ENCODE measurements around the gene TMEM187. TPM values are rescaled to one million over a fixed set of nuclear protein-coding genes. Genes with fewer than 3 reads are reported as not detected.

The TMEM187 gene
- total and polyA plus RNA-seq, 10 of the 15 experiments (the other 5 are each of a cell fraction or from before 2014, with no cell fraction given) = 0.45 to 8.5 (median 4.1) TPM

- RAD21 ChIA-PET (ENCODE audit: unreplicated experiment) = interaction anchor here (1.0 to 2.5 kb wide), 4 partner anchors 34 to 47 kb away, joined by 3 to 8 read pairs (median 5); no protein-coding TSS in a partner anchor
- no peak for FAIRE-seq
- CTCF ChIA-PET = interaction anchor here (0.6 to 5.6 kb wide), 13 partner anchors 10 to 742 kb away, joined by 3 to 35 read pairs (median 5); partner anchors contain the start of gene HCFC1
- ATAC-seq = no peak
- Histone ChIP-seq H3K79me2 (ENCODE audit: control insufficient read depth, insufficient read depth, low read length) (peaks cover 32% of the 10 kb centered on the region), H3K4me3 (no peak overlapping the region), H3K4me1 (ENCODE audit: control insufficient read depth, insufficient read depth, low read length) (peaks cover 6% of the 10 kb centered on the region), H3K9me3 (replicated peaks; ENCODE audit: control insufficient read depth, insufficient read depth, low read length) (no peaks in the 10 kb centered on the region), H3K4me2 (ENCODE audit: control insufficient read depth, insufficient read depth) (no peak overlapping the region), H3K9ac (ENCODE audit: control insufficient read depth, insufficient read depth, low read length) (no peak overlapping the region), H2AFZ (ENCODE audit: control insufficient read depth, low read depth, low read length) (no peak overlapping the region), H3K27ac (ENCODE audit: control insufficient read depth, insufficient read depth) (no peak overlapping the region), H3K36me3 (ENCODE audit: control insufficient read depth in 2 of 2, insufficient read depth in 2 of 2, low read length in 1 of 2) (peaks cover 0 to 5% of the 10 kb centered on the region in 2 experiments; a peak in 3 of 4 replicates), H4K20me1 (ENCODE audit: control insufficient read depth, insufficient read depth) (no peaks in the 10 kb centered on the region), H3K27me3 (replicated peaks in 1 of 2; ENCODE audit: control insufficient read depth in 2 of 2, insufficient read depth in 2 of 2, low read length in 1 of 2) (no peaks in the 10 kb centered on the region)
- TF ChIP-seq ATF2 (IDR thresholded peaks at IDR 0.05; ENCODE audit: low read length) (no peak), RUNX3 (IDR thresholded peaks at IDR 0.05; ENCODE audit: low read length) (no peak), SUZ12 (IDR thresholded peaks at IDR 0.05; ENCODE audit: unreplicated experiment) (no peak), ZBTB40 (IDR thresholded peaks at IDR 0.05; ENCODE audit: borderline replicate concordance) (no peak), SMAD5 (IDR thresholded peaks at IDR 0.05; ENCODE audit: low read depth) (no peak), ZBTB4 (CRISPR knock-in tag; IDR thresholded peaks at IDR 0.05) (no peak), E2F4 (IDR thresholded peaks at IDR 0.05; ENCODE audit: low read depth, low read length) (no peak), EP300 (IDR thresholded peaks at IDR 0.05; ENCODE audit: borderline replicate concordance in 1 of 2, control insufficient read depth in 1 of 2, low read depth in 2 of 2, low read length in 2 of 2) (no peak), NR2C1 (IDR thresholded peaks at IDR 0.05) (no peak), TCF7 (IDR thresholded peaks at IDR 0.05; ENCODE audit: borderline replicate concordance) (no peak)
- SMC1A ChIA-PET (ENCODE audit: uncharacterized antibody, unreplicated experiment) = interaction anchor here (1.1 to 2.5 kb wide), 4 partner anchors 30 to 47 kb away, joined by 3 to 5 read pairs (median 5); no protein-coding TSS in a partner anchor
- no TSS peak for BruUV-seq (replicated peaks)
- in situ Hi-C loops (cut with MboI) (no loop called here), intact Hi-C loops (cut with micrococcal nuclease; ENCODE audit: unreplicated experiment) (loop anchor here (5.0 kb wide), 1 partner anchor 38 kb away; no protein-coding TSS in a partner anchor)
- POLR2A ChIA-PET = interaction anchor here (0.7 to 0.8 kb wide), 2 partner anchors 12 to 33 kb away, joined by 3 read pairs; no protein-coding TSS in a partner anchor
- WGBS (ENCODE audit: insufficient coverage, insufficient replicate concordance, low lambda C conversion rate, missing lambda C conversion rate) = 48% methylated on average over 24 of the region's 24 CpGs
- DNase-seq (ENCODE audit: low read depth, low spot score) = no peak
Observed at GRCh38 chrX:154014429-154015380, 42.2 kb downstream of the TMEM187 start.

Measured in GM12878 (cell line).